WTC11 (cell line): ENCODE measurements around the gene ADGRB3.

Experiments used
- JUN ChIP-seq: sonication (generic); formaldehyde crosslinking; IDR thresholded peaks from 2 replicates; pipeline ENCODE4 v1.8.0; 2023; ENCODE audit warnings: mild to moderate bottlenecking, missing genetic modification reagents
- KAT7 ChIP-seq: sonication (generic); formaldehyde crosslinking; IDR thresholded peaks from 2 replicates; pipeline ENCODE4 v1.8.1; 2023; ENCODE audit warnings: missing genetic modification reagents, mild to moderate bottlenecking, borderline replicate concordance

DNA sequence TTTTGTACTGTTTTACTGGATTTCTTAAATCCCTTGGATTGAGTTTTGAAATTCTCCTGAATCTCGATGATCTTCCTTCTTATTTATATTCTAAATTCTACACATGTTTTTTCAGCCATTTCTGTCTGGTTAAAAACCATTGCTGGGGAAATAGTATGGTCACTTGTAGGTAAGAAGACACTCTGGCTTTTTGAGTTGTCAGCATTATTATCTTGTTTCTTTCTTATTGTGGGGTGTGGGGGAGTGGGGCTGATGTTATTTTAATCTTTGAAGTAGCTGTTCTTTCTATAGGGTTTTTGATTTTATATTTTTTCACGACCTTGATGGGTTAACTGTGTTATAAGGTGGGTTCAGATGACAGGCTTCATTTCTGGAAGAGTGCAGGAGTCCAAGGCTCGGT, 37.4 kb upstream of the ADGRB3 start:
- TF ChIP-seq KAT7 (CRISPR knock-in tag) (no peak), JUN (CRISPR knock-in tag) (no peak)
